ENCODE results near the gene JMJD1C.
"Not testable (repeated sequence)": the region's sequence is repeated elsewhere in the genome, so short reads cannot be mapped to it uniquely, and the experiment has no call there.

The JMJD1C gene

DNA sequence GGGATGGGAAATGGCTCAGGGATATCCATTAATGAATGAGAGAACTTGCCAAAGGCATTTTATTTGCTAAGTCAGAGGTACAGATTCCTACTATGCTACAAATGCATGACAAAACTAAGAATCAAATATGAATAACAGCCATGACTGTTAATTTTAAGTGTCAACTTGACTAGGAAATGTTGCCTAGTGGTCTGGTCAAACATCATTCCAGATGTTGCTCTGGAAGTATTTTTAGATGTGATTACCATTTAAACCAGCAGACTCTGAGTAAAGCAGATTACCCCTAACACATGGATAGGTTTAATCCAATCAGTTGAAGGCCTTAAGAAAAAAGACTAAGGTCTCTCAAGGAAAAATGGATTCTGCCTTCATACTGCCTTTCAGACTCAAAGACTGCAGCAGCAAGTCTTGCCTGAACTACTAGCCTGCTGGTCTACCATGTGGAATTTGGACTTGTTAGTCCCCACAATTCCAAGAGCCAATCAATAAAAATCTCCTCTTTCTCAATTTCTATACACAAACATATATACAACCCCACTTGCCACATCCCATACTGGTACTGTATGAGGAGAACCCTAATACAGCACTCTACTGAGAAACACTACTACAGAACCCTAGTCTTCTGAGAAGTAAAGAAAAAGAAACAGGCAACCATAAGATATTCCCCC is 213.5 kb downstream of the JMJD1C start:
- no peak for DNase-seq

DNA sequence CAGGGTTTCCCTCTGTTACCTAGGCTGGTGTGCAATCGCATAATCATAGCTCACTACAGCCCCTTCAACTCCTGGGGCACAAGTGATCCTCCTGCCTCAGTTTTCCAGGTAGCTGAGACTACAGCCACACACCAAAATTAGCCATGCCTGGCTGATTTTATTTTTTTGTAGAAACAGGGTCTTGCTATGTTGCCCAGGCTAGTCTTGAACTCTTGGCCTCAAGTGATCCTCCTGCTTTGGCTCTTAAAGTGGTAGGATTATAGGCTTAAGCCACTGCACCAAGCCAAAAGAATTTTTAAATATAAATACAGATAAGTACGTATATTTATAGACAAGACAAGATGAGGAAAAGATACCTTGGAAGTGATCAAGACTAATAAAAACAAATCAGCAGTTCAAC is 215.7 kb downstream of the JMJD1C start:
- no peak for DNase-seq

DNA sequence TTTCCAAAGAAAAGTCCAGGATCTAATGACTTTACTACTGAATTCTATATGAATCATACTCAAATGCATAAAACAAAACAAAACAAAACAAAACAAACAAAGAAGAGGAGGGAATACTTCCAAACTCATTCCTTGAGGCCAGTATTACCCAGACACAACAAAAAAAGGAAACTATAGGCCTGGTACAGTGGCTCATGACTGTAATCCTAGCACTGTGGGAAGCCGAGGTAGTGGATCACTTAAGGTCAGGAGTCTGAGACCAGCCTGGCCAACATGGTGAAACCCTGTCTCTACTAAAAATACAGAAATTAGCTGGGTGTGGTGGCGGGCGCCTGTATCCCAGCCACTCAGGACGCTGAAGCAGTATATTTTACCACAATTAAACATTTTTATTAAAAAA is 218.0 kb downstream of the JMJD1C start:
- DNase-seq = no peak

DNA sequence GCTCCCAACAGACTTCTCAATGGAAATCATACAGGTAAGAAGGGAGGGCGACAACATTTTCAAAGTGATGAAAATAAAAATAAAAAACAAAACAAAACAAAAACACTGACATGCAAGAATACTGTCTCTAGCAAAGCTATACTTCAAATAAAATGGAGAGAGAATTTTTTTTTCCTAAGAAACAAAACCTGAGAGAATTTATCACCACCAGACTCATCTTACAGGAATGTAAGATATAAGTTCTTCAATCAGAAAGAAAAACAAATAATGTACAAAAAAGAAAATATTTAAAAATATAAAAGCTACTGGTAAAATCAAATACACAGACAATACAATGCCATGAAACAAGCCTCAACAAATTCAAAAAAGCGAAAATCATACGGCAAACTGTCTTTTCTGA is 219.4 kb downstream of the JMJD1C start:
- no peak for DNase-seq

DNA sequence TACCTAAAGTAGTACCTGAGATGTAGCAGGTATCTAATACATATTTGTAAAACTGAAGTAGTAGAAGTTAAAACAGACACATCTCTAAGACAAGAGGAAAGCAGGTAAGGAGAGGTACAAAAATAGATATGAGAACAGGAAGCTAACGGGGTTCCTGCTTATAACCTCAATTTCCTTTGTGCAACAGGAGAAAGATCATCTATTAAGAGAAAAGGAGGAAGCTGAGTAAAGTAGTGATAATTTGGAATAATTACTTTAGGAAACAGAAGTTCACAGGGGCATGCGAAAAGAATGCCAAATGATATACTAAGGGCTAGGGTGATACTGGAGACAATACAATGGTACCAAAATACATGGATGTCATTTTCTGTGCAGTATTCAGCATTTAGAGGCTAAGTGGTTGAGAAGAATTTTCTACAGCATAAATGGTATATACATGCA is 223.9 kb downstream of the JMJD1C start:
- no peak for DNase-seq

DNA sequence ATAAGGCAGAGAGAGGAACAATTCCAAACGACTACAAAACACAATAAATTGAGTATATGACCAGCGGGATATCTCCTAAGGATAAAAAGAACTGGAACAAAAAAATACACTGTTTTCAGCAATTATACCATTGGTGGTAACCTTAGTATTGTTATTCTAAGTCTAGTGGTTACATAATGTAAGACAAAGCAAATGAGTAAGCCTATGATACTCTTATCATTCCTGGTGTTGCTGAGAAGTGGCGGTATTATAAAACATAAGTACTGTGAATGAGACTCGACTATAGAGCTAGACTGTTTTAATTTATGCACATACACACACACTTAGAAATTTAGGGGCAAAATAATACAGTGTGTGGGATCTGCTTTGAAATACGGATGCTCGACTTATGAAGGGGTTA is 225.0 kb downstream of the JMJD1C start:
- no peak for DNase-seq

DNA sequence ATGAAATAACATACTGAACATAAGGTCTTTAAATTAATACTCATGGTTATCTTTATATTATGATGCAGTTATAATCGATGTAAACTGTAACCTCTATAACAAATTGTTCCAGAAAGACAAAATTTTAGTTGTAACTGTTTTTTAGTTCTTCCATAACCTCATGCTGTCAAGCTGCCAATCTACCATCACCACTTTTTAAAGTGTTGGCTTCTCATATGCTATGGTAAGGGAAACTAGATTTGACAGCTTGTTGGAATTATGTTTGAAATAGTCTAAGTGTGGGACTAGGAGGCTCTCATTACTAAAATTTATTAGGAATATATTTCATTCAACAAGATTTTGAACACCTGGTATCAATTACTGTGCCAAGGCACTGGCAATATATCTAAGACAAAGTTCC is 227.3 kb downstream of the JMJD1C start:
- DNase-seq = no peak

DNA sequence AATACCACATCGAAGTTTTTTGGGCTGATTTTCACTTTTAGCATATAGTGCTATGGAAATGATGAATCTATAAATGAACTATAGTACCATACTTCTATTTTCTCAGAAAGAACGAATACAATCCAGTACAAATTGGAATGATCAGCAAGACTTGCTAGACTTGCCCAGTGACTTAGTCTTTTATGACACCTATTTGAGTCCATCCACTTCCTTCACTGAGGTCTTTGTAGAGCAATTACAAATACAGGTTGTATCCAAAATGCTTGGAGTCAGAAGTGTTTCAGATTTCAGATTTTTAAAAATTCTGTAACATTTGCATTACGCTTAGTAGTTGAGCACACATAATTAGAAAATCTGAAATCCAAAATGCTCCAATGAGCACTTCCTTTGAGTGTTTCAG is 228.4 kb downstream of the JMJD1C start:
- no peak for DNase-seq

DNA sequence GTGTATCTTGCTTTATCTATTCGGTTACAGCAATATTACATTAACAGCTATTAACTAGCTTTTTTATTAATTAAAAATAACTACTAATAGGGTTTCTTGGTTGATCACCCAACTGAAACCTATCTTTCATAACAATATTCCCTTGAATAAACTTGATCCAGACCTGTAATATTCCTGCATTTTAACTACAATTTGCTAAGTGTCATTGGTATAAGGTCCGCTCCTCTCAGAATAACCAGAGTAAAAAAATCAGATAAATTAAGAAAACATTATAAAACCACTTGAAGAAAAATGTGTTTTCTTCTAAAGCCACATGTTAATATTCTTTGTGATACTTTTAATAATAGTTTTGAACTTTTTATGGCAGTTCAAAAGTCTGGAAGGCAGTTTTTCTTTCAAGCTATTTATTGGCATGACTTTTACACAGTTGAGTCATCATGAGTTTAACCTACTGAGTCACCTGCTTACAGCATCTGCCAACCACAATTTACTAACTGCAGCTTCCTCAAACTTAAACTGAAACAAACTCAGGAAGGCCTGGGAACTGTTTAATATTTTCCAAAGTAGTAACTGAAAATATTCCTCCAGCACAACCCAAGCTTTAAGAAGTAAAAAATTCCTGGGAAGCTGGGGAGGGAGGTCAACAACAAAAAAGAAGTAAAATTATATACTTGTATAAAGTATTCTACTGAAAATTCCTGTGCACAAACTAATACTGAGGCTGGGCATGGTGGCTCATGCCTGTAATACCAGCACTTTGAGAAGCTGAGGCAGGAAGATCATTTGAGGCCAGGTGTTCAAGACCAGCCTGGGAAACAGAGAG is 229.5 kb downstream of the JMJD1C start:
- DNase-seq = no peak

DNA sequence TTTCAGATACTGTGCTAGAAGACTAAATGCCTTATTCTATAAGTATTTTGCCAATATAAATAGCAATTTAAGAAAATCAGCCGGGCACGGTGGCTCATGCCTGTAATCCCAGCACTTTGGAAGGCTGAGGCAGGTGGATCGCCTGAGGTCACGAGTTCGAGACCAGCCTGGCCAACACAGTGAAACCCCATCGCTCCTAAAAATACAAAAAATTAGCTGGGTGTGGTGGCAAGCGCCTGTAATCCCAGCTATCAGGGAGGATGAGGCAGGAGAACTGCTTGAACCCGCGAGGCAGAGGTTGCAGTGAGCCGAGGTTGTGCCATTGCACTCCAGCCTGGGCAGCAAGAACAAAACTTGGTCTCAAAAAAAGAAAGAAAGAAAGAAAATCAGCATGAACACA is 230.6 kb downstream of the JMJD1C start:
- not testable (repeated sequence) for DNase-seq

DNA sequence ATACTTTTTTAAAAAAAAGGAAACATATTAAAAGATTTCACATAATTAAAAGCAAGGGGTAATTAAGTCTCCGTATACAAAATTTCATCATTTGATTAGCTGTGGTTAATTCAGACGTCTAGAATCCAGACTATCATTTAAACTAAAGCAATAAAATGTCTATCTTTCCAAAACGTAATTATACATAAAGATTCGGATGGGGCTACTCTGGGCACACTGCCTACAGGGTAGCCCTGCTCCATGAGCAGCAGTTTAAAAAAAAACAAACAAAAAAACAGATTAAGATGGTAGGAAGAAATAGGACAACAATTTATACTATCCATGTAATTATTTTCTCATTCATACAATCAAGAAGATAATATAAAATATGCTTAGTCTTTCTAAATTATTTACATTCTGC is 236.6 kb downstream of the JMJD1C start:
- no peak for DNase-seq

DNA sequence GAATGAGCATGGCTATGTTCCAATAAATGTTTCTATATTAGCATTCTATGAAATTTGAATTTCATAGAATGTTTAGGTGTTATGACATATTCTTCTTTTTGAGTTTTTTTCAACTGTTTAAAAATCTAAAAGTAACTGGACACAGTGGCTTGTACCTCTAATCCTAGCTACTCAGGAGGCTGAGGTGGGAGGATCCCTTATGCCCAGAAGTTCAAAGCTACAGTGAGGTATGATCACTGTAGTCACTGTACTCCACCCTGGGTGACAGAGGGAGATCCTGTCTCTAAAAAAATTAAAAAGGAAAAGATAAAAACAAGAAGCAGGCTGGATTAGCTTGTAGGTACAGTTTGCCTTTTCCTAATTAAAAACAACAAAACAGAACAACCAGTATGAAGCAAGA is 237.5 kb downstream of the JMJD1C start:
- no peak for DNase-seq

DNA sequence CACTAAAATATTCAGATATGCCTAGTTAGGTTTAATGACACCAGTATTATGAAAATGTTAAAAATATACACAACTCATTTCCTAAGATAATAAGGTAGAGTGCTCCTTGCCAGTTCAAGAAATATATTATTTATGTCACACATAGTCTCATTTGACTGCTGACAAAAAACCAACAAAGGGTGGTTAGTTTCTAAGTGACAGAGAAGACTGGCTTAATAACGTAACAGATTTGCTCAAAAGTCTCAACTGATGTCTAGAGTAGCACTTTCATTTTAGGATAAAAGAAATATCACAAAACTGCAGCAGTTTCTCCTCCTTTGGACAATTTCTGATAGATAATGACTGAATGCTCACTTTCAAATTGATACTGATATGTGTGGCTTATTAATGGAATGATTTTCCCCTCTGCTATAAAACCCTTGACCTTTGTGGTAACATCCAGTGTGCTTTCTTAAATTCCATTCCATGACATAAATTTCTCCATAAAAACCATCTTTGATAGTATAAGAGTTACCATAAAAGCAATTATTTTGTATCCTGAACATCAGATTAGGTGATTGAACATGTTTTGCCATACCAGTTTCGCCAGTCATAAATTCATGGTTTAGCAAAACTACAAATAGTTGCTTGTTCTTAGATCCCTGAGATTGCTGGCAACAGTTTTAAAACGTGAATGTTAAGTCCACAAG is 238.4 kb downstream of the JMJD1C start:
- no peak for DNase-seq

DNA sequence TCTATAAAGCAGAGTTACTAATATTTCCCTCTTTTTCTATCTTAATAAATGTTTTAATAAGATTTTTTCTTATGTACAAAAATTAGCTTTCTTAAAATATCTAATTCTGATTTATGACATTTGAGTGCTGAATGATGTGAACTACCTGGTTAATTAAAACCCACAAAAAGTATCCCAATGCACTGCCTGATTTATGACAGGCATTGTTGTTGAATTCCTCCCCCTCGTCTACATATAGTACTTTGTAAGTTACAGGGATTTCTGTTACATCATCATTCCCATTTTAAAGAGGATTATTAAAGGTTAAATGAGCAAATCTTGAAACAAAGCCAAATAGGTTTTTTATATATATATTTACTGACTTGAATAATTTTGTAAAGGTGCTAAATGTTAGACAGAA is 241.5 kb downstream of the JMJD1C start:
- no peak for DNase-seq

DNA sequence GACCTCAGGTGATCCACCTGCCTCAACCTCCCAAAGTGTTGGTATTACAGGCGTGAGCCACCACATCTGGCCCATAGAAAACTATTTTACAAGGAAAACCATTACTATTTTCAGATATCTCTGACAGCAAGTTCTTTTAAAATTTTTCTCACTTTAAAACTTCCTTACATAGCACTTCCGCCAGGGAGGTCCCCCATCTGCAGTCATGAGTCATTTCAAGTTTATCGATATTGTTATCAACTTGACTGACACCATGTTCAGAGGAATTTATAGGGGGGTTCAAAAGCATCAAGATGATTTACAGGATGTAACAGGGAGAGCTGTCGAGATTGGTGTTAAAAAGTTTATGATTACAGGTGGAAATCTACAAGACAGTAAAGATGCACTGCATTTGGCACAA is 243.8 kb downstream of the JMJD1C start:
- DNase-seq = no peak

DNA sequence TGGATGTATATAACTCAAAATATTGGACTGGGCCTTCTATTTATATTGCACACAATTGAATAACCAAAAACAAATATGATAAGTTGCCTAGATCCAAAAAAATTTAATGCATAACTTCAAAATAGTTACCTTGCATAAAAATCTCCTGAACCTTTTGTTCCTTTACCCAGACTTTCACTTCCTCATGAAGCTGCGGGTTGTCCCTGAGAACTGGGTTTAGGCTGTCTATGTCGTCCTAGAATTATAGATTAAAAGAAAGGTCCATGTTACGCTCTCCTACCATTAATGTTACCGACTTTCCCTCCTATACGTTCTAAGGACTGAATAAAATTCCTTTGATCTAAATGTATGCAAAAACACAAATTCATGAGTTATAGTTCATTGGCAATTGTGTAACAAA is 246.0 kb downstream of the JMJD1C start:
- no peak for DNase-seq

DNA sequence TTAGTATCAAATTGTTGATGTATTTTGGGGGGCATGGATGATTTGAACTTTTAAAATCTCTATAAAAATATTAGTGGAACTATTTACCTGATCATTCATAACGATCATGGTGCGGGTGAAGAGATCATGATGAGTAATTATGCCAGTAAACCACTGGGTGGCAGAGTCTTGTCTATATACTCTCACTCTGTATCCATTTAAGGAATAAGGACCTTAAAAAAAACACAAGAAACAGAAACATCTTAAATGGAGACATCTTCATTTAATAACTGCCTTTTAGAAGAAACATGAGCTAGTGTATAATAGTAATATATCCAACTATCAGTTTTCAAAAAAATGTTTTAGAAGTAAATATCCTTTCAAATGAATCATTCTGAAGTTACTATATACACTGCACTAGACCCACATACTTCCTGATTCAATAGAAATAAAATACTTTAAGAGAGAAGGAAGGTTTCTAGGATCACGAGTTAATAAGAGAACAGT is 248.6 kb downstream of the JMJD1C start:
- peak; percentile 47 for DNase-seq

DNA sequence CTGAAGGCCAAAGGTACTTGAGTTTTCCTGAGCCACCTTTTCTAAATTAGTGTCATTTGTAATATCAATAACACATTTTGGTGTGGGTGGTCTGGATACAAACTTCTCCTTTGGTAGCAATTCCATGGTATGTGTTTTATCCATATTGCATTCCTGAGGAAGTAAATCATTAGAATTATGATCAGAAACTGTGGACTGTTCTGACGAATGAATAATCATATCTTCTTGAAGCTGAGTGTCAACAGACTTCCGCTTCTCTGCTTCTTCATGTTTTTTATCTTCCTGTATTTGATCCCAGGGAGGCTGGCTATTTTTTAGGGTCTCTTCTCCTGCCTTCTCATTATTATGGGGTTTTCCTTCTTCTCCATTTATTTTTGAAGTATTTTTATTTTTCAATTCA is 251.2 kb downstream of the JMJD1C start:
- no peak for DNase-seq

DNA sequence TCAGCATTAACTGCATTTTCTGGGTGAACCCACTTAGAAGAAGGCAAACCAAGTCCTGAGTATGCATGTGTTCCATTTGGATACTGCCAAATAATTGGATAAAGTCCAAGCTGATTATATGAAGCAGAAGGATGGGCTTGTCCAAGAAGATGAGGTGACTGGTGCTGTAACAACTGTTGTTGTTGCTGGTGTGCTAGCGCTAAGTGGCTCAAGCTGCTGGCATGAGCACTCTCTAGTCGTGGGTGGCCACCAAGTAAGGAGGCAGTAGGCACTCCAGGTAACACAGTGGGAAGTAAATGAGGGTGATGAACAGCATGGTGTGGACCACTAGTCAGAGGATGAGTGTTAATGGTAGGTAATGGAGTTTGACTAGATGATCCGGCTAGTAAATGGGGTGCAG is 252.3 kb downstream of the JMJD1C start:
- no peak for DNase-seq

DNA sequence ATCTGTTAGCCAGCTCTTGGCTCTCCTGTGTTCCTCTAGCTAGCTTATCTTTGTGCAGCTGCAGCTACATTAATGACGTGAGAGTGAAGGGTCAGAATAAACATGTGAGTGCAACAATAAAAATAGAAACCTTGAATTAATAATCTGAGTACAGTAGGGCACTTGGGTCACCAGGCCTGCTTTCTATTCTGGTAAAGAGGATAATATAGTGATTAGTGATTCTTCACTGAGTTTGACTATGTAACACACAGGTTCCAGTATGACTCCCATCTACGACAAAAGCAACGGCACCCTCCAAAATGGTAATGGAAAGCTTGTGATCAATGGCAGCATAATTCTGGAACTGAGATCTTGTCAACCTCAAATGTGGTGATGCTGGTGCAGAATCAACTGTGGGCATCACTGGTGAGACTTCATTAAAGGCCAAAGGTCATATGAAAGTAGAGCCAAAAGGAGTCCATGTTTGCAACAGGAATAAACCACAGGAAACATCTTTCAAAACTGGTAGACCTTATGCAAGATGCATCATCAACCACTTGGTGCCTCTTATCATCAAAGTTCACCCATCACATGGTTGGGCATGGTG is 255.1 kb downstream of the JMJD1C start:
- no peak for DNase-seq

DNA sequence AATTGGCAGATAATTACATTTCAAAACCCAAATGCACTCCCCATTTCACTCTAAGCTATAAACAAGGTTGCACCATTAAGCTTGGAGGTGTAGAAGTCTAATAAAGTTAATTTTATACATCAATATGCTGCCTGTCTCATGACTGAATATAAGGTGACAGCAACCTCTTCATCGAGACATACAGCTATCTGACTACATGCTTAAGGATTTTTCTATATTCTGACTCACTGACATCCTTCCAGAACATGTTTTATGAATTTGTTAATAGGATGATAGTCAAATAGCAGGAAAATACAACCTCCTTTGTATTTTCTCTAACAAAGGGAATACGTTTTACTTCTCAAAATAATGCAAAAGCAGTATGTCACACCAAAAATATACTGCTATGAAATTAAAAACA is 256.1 kb downstream of the JMJD1C start:
- no peak for DNase-seq

DNA sequence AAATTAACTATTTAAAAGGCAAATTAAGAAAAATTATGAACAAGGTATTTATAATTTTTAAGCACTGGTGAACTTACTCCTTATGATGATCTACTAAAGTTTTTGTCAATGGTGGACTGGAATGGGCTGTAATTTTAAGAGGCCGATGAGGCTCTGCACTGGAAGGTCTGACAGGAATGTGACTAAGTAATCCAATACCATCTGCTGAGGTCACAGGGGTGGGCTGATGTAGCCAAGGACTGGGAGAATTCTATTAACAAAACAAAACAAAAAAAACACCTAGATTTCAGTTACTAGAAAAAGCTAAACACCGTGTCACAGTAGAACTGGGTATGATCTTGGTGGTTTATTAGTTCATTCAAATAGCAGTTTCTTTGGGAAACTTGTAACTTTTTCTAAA is 256.8 kb downstream of the JMJD1C start:
- no peak for DNase-seq

DNA sequence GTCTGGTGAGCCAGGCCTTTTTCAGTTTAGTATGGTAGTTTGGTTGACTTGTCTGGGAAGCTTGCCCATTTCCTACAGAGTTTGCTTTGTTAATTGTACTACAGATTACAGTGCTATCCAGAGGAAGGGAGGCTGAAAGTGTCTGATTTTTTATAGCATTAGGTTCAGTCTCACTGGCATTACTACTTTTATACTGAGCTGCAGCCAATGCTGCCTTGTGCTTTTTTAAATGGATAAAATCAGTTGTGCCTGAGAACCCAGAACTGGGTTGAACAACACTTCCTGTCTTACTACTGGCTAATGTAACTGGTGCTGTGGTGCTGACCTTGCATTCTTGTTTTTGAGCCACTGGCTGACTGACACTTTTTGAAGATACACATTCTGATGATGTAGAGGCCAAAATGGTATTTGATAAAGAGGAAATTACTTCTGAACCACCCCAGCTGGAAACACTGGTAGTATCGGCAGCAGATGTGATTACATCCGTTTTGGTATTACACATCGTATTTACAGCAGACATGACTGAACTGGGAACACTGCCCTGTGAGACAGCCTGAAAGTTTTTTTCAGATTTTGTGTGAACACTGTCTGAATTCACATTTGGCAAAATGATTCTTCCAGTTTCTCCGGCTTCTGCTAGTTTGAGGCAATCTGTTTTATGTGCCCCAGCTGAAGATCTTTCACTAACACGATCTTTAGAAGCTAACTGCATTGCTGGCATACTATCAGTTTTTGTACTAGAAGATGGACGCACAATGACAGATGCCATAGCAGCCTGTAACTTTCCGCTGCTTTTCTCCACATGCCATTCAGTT is 258.6 kb downstream of the JMJD1C start:
- no peak for DNase-seq

Measured in NCI-H146 (cell line).